Uterus (tissue), 2 donors: ENCODE data around the gene PES1.

Experiments
- CTCF ChIP-seq, 4 experiments: fragments of 200-600 bp in 2 of 4; fragments of 450-650 bp in 2 of 4; sonication (generic) in 2 of 4; IDR thresholded peaks; one replicate each; pipeline ENCODE4 v1.5.1; 2016 to 2019; ENCODE audit warnings: antibody characterized with exemption in 4 of 4, mild to moderate bottlenecking in 2 of 4, moderate library complexity in 1 of 4
- POLR2A ChIP-seq, 2 donors: fragments of 450-650 bp; IDR thresholded peaks; one replicate each; pipeline ENCODE4 v1.6.1; 2016; ENCODE audit warnings: antibody characterized with exemption in 2 of 2, mild to moderate bottlenecking in 1 of 2, moderate library complexity in 1 of 2

GRCh38 chr22:30572840-30573593 is 18.7 kb downstream of the PES1 start:
- TF ChIP-seq CTCF (IDR thresholded peaks at IDR 0.05): no peak
- no peak for TF ChIP-seq POLR2A (IDR thresholded peaks at IDR 0.05)
